ENCODE data around the gene PPP4R3A. TPM values are rescaled to one million over a fixed set of nuclear protein-coding genes. Genes with fewer than 3 reads are reported as not detected.

Gene PPP4R3A
- total RNA-seq, 1 experiment from 2014 or later = 124 TPM

DNA sequence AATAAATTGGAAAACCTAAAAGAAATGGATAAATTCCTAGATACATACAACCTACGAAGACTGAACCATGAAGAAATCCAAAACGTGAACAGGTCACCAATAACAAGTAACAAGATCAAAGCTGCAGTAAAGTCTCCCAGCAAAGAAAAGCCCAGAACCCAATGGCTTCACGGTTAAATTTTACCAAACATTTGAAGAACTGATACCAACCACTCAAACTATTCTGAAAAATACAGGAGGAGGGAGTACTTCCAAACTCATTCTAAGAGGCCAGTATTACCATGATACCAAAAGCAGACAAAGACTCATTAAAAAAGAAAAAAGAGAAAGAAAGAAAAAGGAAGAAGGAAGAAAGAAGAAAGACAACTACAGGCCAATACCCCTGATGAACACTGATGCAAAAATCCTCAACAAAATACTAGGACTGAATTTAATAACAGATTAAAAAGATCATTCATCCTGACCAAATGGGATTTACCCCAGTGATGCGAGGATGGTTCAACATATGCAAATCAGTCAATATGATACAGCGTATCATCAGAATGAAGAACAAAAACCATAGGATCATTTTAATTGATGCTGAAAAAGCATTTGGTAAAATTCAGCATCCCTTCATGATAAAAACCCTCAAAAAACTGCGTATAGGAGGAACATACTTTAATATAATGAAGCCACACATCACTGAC is 65.6 kb downstream of the PPP4R3A start:
- ChIA-PET POLR2A (no interaction called here), CTCF (no interaction called here)
- Mint-ChIP-seq H3K4me1 (no peaks in the 10 kb centered on the region), H3K27ac (no peak overlapping the region), H3K4me3 (no peak overlapping the region), H3K27me3 (ENCODE audit: low read depth) (no peaks in the 10 kb centered on the region; the same call in 1 of the 2 replicates), H3K9me3 (peaks cover 16% of the 10 kb centered on the region), H3K36me3 (peaks cover 10% of the 10 kb centered on the region)
- TF ChIP-seq IRF2 (CRISPR knock-in tag; IDR thresholded peaks at IDR 0.05; ENCODE audit: borderline replicate concordance, low read depth) (no peak), CBFB (CRISPR knock-in tag; IDR thresholded peaks at IDR 0.05; ENCODE audit: low read depth) (no peak), ARID4B (CRISPR knock-in tag; IDR thresholded peaks at IDR 0.05; ENCODE audit: borderline replicate concordance) (no peak), NFATC4 (CRISPR knock-in tag; IDR thresholded peaks at IDR 0.05) (no peak), ATF3 (CRISPR knock-in tag; conservative IDR thresholded peaks at IDR 0.05) (no peak), ZNF512 (CRISPR knock-in tag; IDR thresholded peaks at IDR 0.05; ENCODE audit: borderline replicate concordance) (no peak), ZNF423 (CRISPR knock-in tag; IDR thresholded peaks at IDR 0.05) (no peak), ZBTB21 (CRISPR knock-in tag; IDR thresholded peaks at IDR 0.05; ENCODE audit: borderline replicate concordance) (no peak)
- TF ChIP-seq, protein P1, sequence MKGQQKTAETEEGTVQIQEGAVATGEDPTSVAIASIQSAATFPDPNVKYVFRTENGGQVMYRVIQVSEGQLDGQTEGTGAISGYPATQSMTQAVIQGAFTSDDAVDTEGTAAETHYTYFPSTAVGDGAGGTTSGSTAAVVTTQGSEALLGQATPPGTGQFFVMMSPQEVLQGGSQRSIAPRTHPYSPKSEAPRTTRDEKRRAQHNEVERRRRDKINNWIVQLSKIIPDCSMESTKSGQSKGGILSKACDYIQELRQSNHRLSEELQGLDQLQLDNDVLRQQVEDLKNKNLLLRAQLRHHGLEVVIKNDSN (CRISPR knock-in tag; IDR thresholded peaks at IDR 0.05) = no peak
- TF ChIP-seq, protein P2, sequence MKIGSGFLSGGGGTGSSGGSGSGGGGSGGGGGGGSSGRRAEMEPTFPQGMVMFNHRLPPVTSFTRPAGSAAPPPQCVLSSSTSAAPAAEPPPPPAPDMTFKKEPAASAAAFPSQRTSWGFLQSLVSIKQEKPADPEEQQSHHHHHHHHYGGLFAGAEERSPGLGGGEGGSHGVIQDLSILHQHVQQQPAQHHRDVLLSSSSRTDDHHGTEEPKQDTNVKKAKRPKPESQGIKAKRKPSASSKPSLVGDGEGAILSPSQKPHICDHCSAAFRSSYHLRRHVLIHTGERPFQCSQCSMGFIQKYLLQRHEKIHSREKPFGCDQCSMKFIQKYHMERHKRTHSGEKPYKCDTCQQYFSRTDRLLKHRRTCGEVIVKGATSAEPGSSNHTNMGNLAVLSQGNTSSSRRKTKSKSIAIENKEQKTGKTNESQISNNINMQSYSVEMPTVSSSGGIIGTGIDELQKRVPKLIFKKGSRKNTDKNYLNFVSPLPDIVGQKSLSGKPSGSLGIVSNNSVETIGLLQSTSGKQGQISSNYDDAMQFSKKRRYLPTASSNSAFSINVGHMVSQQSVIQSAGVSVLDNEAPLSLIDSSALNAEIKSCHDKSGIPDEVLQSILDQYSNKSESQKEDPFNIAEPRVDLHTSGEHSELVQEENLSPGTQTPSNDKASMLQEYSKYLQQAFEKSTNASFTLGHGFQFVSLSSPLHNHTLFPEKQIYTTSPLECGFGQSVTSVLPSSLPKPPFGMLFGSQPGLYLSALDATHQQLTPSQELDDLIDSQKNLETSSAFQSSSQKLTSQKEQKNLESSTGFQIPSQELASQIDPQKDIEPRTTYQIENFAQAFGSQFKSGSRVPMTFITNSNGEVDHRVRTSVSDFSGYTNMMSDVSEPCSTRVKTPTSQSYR (CRISPR knock-in tag; IDR thresholded peaks at IDR 0.05) = no peak
- DNase-seq (ENCODE audit: low spot score) = no peak
- no peak for ATAC-seq

DNA sequence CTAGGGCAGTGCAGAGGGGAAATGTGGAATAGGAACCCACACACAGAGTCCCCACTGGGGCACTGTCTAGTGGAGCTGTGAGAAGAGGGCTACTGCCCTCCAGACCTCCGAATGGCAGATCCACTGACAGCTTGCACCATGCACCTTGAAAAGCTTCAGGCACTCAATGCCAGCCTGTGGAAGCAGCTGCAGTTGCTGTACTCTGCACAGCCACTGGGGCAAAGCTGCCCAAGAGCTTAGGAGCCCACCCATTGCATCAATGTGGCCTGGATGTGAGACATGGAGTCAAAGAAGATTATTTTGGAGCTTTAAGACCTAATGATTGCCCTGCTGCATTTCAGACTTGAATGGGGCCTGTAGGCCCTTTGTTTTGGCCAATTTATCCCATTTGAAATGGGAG is 70.8 kb downstream of the PPP4R3A start:
- Mint-ChIP-seq H3K9me3 (peaks cover 41% of the 10 kb centered on the region), H3K4me1 (peaks cover 11% of the 10 kb centered on the region), H3K27me3 (ENCODE audit: low read depth) (peaks cover 6% of the 10 kb centered on the region; the same call in 1 of the 2 replicates), H3K27ac (no peak overlapping the region), H3K4me3 (no peak overlapping the region), H3K36me3 (peaks cover 39% of the 10 kb centered on the region)
- no peak for ATAC-seq
- DNase-seq (ENCODE audit: low spot score) = no peak
- TF ChIP-seq, protein P3, sequence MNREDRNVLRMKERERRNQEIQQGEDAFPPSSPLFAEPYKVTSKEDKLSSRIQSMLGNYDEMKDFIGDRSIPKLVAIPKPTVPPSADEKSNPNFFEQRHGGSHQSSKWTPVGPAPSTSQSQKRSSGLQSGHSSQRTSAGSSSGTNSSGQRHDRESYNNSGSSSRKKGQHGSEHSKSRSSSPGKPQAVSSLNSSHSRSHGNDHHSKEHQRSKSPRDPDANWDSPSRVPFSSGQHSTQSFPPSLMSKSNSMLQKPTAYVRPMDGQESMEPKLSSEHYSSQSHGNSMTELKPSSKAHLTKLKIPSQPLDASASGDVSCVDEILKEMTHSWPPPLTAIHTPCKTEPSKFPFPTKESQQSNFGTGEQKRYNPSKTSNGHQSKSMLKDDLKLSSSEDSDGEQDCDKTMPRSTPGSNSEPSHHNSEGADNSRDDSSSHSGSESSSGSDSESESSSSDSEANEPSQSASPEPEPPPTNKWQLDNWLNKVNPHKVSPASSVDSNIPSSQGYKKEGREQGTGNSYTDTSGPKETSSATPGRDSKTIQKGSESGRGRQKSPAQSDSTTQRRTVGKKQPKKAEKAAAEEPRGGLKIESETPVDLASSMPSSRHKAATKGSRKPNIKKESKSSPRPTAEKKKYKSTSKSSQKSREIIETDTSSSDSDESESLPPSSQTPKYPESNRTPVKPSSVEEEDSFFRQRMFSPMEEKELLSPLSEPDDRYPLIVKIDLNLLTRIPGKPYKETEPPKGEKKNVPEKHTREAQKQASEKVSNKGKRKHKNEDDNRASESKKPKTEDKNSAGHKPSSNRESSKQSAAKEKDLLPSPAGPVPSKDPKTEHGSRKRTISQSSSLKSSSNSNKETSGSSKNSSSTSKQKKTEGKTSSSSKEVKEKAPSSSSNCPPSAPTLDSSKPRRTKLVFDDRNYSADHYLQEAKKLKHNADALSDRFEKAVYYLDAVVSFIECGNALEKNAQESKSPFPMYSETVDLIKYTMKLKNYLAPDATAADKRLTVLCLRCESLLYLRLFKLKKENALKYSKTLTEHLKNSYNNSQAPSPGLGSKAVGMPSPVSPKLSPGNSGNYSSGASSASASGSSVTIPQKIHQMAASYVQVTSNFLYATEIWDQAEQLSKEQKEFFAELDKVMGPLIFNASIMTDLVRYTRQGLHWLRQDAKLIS (CRISPR knock-in tag; IDR thresholded peaks at IDR 0.05; ENCODE audit: borderline replicate concordance) = no peak
- no peak for TF ChIP-seq ATF3 (CRISPR knock-in tag; conservative IDR thresholded peaks at IDR 0.05)
- TF ChIP-seq, protein P4, sequence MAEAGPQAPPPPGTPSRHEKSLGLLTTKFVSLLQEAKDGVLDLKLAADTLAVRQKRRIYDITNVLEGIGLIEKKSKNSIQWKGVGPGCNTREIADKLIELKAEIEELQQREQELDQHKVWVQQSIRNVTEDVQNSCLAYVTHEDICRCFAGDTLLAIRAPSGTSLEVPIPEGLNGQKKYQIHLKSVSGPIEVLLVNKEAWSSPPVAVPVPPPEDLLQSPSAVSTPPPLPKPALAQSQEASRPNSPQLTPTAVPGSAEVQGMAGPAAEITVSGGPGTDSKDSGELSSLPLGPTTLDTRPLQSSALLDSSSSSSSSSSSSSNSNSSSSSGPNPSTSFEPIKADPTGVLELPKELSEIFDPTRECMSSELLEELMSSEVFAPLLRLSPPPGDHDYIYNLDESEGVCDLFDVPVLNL (CRISPR knock-in tag; IDR thresholded peaks at IDR 0.05; ENCODE audit: borderline replicate concordance, low read depth) = no peak
- ChIA-PET POLR2A (no interaction called here), CTCF (interaction anchor here (1.5 kb wide), 1 partner anchor 12 kb away, joined by 4 read pairs; no protein-coding TSS in a partner anchor)
